Measurements from ENCODE around the gene APOA5. TPM values are rescaled to one million over a fixed set of nuclear protein-coding genes. Genes with fewer than 3 reads are reported as not detected.

APOA5 gene
- total RNA-seq, 1 donor from 2014 or later, result not detected

GRCh38 chr11:116786326-116786725 is 5.4 kb downstream of the APOA5 start:
- H3K36me3 ChIP-seq, result peaks cover 0 to 54% of the 10 kb centered on the region in 2 donors

GRCh38 chr11:116782728-116783127 is 9.0 kb downstream of the APOA5 start:
- H3K27ac ChIP-seq, result no peak overlapping the region
- H3K36me3 ChIP-seq, result peaks cover 0 to 87% of the 10 kb centered on the region in 2 donors

More at GRCh38 chr11:116786326-116786725, 5.4 kb downstream of the APOA5 start:
- TF ChIP-seq POLR2A (IDR thresholded peaks at IDR 0.05) (no peak), CTCF (IDR thresholded peaks at IDR 0.05) (no peak)
- DNase-seq (ENCODE audit: extremely low spot score in 2 of 2), result no peak
- intact Hi-C loops (cut with DNase I), result no loop called here
- H3K4me1 ChIP-seq, result peaks cover 22% of the 10 kb centered on the region
- no peaks in the 10 kb centered on the region for H3K9me3 ChIP-seq
- H3K27ac ChIP-seq, result no peak overlapping the region
- no peaks in the 10 kb centered on the region for H3K27me3 ChIP-seq
- no peak overlapping the region for H3K4me3 ChIP-seq

GRCh38 chr11:116778556-116778955 is 13.1 kb downstream of the APOA5 start:
- no peaks in the 10 kb centered on the region for H3K27me3 ChIP-seq
- H3K36me3 ChIP-seq, result peaks cover 0 to 56% of the 10 kb centered on the region in 2 donors
- H3K4me3 ChIP-seq, result no peak overlapping the region
- intact Hi-C loops (cut with DNase I), result no loop called here
- no peaks in the 10 kb centered on the region for H3K4me1 ChIP-seq
- no peak for TF ChIP-seq CTCF (IDR thresholded peaks at IDR 0.05)
- no peak for TF ChIP-seq POLR2A (IDR thresholded peaks at IDR 0.05)
- TF ChIP-seq POLR2AphosphoS5 (IDR thresholded peaks at IDR 0.05; ENCODE audit: insufficient read depth in 1 of 2, low read depth in 1 of 2), result no peak
- no peaks in the 10 kb centered on the region for H3K9me3 ChIP-seq
- no peak overlapping the region for H3K27ac ChIP-seq
- no peak for DNase-seq (ENCODE audit: extremely low spot score in 2 of 2)

More at GRCh38 chr11:116782728-116783127, 9.0 kb downstream of the APOA5 start:
- no peaks in the 10 kb centered on the region for H3K9me3 ChIP-seq
- no peaks in the 10 kb centered on the region for H3K27me3 ChIP-seq
- H3K4me1 ChIP-seq, result peaks cover 15% of the 10 kb centered on the region
- H3K4me3 ChIP-seq, result no peak overlapping the region
- intact Hi-C loops (cut with DNase I), result no loop called here
- no peak for DNase-seq (ENCODE audit: extremely low spot score in 2 of 2)
- TF ChIP-seq POLR2A (IDR thresholded peaks at IDR 0.05) (no peak), CTCF (IDR thresholded peaks at IDR 0.05) (no peak)

- intact Hi-C loops (cut with DNase I), result no loop called here
- H3K4me1 ChIP-seq, result peaks cover under 1% of the 10 kb centered on the region
- TF ChIP-seq POLR2AphosphoS5 (IDR thresholded peaks at IDR 0.05; ENCODE audit: insufficient read depth in 1 of 2, low read depth in 1 of 2) (no peak), POLR2A (IDR thresholded peaks at IDR 0.05) (no peak), CTCF (IDR thresholded peaks at IDR 0.05) (no peak)
- H3K4me3 ChIP-seq, result no peak overlapping the region
- H3K9me3 ChIP-seq, result no peaks in the 10 kb centered on the region
- no peaks in the 10 kb centered on the region for H3K27me3 ChIP-seq
- H3K36me3 ChIP-seq, result peaks cover 0 to 41% of the 10 kb centered on the region in 2 donors
- no peak for DNase-seq (ENCODE audit: extremely low spot score in 2 of 2)
- H3K27ac ChIP-seq, result no peak overlapping the region
Observed at GRCh38 chr11:116777056-116777455, 14.6 kb downstream of the APOA5 start.

GRCh38 chr11:116776522-116776984 is 15.1 kb downstream of the APOA5 start:
- H3K36me3 ChIP-seq, result peaks cover 0 to 36% of the 10 kb centered on the region in 2 donors
- H3K27me3 ChIP-seq, result no peaks in the 10 kb centered on the region
- no peak overlapping the region for H3K27ac ChIP-seq
- no peak for DNase-seq (ENCODE audit: extremely low spot score in 2 of 2)
- intact Hi-C loops (cut with DNase I), result no loop called here
- no peak for TF ChIP-seq CTCF (IDR thresholded peaks at IDR 0.05)
- TF ChIP-seq POLR2AphosphoS5 (IDR thresholded peaks at IDR 0.05; ENCODE audit: insufficient read depth in 1 of 2, low read depth in 1 of 2), result no peak
- no peak for TF ChIP-seq POLR2A (IDR thresholded peaks at IDR 0.05)
- no peak overlapping the region for H3K4me3 ChIP-seq
- no peaks in the 10 kb centered on the region for H3K9me3 ChIP-seq
- peaks cover 6% of the 10 kb centered on the region for H3K4me1 ChIP-seq

Data from vagina (tissue), 2 donors.